Activated CD8-positive, alpha-beta memory T cell treated with anti-CD3 and anti-CD28 coated beads for 1 hour (primary cell): ENCODE results near the gene MRPS33.

Experiments used
- DNase-seq, 2 donors: peaks; one replicate each; pipeline ENCODE4 v3.0.0-alpha.2; 2020; ENCODE audit warnings: low read depth in 1 of 2; ENCODE audit errors: extremely low read depth in 1 of 2

MRPS33 gene

GRCh38 chr7:141012696-141013344 is 1.9 kb downstream of the MRPS33 start:
- no peak for DNase-seq

DNA sequence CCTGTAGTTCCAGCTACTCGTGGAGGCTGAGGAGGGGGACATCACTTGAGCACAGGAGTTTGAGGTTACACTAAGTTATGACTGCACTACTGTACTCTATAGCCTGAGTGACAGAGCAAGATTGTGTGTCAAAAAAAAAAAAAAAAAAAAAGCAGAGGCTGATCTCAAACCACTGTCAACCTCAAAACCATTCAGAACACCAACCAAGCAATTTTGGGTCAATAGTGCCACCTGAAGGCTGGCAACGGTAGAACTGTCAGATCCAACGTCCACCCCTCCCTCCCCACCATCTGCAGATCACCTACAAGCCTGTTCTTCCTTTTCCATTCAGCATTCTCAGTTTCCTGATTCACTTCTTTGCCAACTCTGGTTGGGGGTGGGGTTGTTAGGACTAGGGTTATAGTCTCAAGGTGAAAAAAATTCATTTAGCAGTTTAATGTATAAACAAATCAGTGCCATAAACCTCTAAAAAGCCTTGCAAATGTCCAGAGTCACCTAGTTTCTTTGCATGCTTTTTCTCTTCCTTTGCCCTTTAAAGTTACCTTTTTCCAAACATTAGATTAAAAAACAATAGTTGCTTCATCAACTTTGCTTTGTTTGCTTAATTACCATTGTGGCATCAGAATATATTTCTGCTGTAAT is 2.6 kb downstream of the MRPS33 start:
- peak; percentile 47 to 53 for DNase-seq

GRCh38 chr7:141011443-141011842 is 3.3 kb downstream of the MRPS33 start:
- DNase-seq: no peak

GRCh38 chr7:141003172-141004065 is 11.3 kb downstream of the MRPS33 start:
- no peak for DNase-seq

DNA sequence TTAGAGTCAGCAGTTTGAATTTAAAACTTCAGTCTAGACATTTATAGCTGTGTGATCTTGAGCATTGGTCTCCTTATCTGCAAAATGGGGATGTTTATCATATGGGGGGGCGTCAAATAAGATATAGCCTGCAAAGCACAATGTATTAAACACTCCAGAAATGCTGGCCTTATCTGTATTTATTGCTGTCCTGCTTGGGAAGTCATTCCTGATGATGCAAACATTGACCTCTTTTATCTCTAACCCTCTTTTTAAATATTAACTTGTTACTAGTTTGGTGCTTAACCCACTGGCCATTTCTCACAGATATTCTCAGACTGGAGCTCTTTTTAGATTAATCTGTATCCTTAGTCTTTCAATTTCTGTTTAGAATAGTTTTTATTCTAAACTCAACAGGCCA is 13.2 kb downstream of the MRPS33 start:
- DNase-seq: no peak

DNA sequence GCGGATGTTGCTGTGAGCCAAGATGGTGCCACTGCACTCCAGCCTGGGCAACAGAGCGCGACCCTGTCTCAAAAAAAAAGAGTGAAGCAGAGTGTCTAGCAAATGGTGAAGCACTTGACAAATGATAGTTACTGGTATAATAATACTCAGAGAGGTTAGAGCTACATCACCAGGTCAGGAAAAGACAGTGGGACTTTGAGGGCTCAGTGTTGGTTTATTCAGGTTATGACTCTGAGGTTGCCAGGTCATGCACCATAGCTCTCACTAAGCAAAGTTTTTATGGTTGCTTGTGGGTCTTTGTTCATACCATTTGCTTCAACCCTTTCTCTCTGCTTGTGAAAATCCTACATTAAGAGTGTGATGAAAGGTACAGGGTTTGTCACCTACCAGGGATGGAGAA is 13.6 kb downstream of the MRPS33 start:
- no peak for DNase-seq

DNA sequence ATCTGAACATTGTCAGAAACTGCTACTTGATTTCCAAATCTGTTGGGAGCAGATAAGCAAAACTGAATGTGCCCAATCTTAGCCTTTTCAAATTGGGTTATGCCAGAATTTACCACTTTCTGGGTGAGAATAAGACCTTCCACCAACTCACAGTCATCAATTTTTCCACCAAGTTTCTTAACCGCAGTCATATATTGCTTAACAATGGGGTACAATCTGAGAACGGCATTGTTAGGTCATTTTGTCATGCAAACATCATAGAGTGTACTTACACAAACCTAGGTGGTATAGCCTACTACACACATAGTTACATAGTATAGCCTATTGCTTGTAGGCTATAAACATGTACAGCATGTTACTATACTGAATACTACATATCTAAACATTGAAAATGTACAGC is 16.0 kb downstream of the MRPS33 start:
- DNase-seq: no peak

DNA sequence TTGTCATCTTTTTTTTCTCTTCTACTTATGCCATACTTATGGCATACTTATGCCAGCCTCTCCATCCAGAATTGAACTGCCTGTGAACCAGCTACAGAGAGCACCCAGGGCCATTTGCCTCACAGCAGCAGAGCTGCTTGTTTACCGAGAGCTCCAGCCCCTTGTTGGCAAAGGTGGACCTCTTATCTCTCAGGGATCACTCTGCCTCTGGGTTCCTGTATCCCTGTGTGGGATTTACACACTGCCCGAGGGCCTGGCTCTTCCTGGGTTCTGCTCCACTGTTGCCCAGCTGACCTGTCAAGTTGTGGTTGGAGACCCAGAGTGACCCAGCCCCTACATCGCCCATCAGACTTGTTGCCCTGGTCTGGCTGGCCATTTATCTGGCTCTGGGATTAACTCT is 22.3 kb downstream of the MRPS33 start:
- DNase-seq: no peak

DNA sequence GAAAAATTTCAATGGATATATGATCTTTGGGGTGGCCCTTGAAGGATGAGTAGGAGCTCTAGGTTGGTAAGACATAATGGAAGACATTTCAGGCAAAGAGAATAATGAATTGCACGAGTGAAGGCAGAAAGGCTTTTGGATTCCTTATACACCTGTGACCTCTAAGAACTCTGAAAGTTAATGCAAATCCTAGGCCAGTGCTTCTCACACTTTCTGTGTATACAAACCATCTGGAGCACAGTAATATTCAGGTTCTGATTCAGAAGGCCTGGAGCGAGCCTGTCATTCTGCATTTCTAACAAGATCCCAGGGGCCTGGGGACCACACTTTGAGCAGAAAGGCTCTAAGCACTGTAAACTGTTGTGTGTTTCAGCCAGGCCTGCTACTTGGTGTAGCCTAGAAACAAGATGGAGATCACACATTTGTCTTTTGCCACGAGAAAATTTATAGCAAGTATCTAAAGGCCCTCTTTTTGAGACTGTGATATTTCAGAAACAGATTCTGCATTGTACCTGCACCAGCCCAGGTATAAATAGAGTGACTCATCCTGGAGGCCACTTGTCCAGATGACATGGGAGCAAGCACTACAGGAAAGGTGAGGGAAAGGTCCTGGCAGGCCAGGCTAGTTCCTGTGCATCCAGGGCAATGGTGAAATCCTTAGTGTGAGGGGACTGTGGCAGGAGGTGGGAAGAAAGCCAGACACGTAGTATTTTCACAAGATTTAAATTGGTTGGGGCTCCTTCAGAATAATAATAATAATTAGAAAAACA is 24.4 kb downstream of the MRPS33 start:
- no peak for DNase-seq

- DNase-seq: no peak
Observed at GRCh38 chr7:140989068-140989467, 25.7 kb downstream of the MRPS33 start.

GRCh38 chr7:140983802-140984201 is 30.9 kb downstream of the MRPS33 start:
- DNase-seq: no peak

GRCh38 chr7:140982508-140982907 is 32.2 kb downstream of the MRPS33 start:
- no peak for DNase-seq

GRCh38 chr7:140981951-140982350 is 32.8 kb downstream of the MRPS33 start:
- no peak for DNase-seq

GRCh38 chr7:140977741-140978140 is 37.0 kb downstream of the MRPS33 start:
- DNase-seq: no peak

- DNase-seq: no peak
Observed at GRCh38 chr7:140972876-140973829, 41.6 kb downstream of the MRPS33 start.

DNA sequence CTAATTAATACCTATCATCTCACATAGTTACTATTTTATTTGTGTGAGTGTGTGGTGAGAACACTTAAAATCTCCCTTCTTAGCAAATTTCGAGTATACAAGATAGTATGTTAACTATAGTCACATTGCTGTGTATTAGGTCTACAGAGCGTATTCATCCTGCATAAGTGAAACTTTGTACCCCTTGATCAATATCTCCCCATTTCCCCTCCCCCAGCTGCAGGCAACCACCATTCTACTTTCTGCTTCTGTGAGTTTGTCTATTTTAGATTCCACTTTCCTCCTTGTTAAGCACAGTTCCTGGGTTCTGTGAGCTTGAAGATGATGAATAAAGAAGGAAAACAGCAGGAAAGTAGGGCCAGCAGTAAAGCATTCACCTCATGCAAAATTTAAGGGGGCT is 42.4 kb downstream of the MRPS33 start:
- no peak for DNase-seq

DNA sequence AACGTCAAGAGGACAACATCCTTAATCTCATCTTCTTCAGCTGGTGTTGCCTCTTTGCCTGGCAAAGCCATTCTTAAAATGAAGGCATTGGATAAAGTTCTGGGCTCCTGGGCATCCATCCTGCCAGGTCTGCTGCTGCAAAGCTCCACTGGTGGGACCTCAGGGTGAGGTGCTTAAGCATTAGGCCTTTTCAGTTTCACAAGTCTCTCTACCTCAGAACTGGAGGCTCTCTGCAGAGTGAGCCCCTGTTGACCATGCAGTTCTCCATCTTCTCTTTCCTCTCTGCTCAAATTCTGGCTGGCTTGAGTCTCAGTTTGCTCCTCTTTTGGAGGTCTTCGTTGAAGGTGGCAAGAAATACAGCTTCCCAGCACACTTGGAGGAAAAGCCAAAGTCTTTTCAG is 47.3 kb downstream of the MRPS33 start:
- no peak for DNase-seq

DNA sequence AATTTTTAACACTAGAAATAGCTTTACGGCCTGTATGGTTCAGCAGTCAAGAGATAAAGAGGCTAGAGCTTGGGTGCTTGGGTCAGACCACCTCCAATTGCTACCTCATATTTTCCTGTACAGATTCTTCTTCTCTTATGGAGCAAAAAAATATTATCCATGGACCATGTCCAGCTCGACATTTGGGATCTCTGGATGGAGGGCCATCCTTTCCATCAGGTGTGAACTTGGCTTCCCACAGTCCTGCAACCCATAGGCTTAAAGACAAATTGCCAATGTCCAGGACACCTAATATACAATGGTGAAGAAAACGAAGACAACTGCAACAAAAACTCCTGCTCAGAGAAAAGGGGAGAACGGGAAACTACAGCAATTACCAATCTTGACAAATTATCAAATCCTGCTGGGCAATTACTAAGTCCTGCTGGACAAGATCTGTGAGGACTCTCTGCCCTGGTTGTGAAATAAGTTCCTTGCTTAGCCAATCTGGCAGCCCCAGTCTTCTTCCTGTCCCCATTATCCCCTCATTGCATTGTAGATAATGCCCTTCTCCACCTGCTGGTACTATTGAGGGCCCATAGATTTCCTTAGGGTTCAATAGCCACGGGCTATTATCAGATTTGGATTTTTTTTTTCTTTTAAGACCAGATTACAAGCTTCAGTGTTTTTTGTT is 48.1 kb downstream of the MRPS33 start:
- DNase-seq: no peak

DNA sequence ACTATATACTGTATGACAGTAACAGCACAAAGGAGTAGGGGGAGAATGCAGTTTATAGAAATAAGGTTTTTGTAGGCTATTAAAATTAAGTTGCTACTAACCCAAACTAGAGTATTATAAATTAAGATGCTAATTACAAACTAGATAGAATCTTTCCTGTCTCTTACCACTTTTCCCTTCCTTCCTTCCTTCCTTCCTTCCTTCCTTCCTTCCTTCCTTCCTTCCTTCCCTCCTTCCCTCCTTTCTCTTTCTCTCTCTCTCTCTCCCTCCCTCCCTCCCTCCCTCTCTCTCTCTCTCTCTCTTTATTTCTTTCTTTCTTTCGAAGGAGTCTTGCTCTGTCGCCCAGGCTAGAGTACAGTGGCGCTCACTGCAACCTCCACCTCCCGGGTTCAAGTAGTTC is 53.6 kb downstream of the MRPS33 start:
- no peak for DNase-seq
